Fibroblast of skin of left quadriceps (primary cell): ENCODE measurements around the gene TDRD10.

Experiments used
- DNase-seq, 2 experiments: peaks; one replicate each; pipeline ENCODE4 v3.0.0-alpha.2; 2013; ENCODE audit warnings: low read depth in 2 of 2

Gene TDRD10, protein sequence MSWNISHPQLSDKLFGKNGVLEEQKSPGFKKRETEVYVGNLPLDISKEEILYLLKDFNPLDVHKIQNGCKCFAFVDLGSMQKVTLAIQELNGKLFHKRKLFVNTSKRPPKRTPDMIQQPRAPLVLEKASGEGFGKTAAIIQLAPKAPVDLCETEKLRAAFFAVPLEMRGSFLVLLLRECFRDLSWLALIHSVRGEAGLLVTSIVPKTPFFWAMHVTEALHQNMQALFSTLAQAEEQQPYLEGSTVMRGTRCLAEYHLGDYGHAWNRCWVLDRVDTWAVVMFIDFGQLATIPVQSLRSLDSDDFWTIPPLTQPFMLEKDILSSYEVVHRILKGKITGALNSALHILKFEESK

GRCh38 chr1:154502066-154502743 is at the start of gene TDRD10, which contains the start of gene SHE:
Gene TDRD10, plus strand, starts transcription at chr1:154502219. Its CDS starts 4,685 bp downstream, at chr1:154506904.
Gene SHE, minus strand, starts transcription at chr1:154502412. Its CDS starts 386 bp downstream, at chr1:154502026.
- no peak for DNase-seq

DNA sequence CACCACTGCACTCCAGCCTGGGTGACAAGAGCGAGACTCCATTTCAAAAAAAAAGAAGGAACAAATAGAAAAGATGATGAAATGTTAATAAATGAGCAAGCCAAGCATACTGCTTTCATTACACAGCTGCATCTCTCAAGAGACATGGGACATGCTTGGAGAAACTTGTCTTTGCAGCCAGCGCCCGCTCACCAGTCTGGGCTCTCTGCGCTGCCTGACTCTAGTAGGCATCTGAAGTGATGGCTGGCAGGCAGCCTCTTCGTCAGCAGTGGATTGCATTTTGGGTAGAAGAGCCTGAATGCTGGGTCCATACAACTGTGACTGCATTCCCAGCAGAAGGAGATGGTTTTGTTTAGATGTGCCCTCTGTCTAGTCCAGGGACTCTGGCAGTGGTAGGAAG is 48.9 kb upstream of the TDRD10 start:
- DNase-seq: no peak

GRCh38 chr1:154453574-154454352 is 48.3 kb upstream of the TDRD10 start:
- DNase-seq: no peak

GRCh38 chr1:154454386-154455120 is 47.5 kb upstream of the TDRD10 start:
- no peak for DNase-seq

DNA sequence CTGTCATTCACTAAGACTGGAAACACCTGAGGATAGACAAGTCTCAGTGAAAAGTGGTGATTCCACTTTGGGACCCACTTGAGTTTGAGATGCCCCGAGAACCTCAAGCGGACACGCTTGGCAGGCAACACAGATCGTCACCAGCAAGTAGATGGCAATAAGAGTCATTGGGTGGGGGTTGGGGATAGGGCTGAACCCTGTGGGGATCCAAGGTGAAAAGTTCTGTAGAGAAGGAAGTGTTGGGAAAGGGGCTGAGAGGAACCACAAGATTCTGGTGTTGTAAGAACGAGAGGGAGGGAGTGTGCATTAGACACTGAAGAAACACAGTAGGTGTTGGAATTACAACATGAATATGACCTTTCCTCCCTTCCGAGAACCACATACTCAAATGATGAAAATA is 45.4 kb upstream of the TDRD10 start:
- no peak for DNase-seq

DNA sequence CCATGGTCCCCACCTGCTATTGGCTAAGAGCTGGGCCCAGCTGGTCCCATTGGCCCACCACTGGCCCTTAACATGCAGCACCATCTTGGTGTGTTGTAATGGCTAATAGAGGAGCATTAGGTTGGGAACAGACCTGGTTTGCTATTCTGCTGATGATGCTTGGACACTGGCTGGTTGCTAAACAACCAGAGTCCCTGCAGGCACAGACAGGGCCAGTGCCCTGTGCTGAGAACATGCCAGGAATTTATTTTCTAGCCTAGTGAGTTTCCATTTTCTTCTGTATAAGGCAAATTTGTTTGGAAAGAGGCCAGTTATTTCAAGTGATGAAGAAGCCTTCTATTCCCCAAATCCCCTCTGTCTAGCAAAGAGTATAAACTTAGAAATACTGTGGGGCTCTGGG is 42.9 kb upstream of the TDRD10 start:
- DNase-seq: no peak

DNA sequence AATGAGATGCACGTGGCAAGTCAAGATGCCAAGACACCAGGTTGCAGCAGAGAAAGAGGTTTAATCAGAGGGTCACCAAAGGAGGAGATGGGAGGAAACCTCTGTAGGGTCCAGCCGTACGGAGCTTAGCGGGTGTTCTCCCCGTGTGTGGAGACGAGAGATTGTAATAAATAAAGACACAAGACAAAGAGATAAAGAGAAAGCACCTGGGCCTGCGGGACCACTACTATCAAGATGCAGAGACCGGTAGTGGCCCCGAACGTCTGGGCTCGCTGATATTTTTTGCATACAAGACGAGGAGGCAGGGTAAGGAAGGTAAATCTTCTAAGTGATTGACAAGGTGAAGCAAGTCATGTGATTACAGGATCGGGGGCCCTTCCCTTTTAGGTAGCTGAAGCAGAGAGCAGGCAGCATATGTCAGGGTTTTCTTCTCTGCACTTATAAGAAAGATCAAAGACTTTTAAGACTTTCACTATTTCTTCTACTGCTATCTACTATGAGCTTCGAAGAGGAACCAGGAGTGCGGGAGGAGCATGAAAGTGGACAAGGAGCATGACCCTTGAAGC is 41.2 kb upstream of the TDRD10 start:
- no peak for DNase-seq

GRCh38 chr1:154463512-154463990 is 38.5 kb upstream of the TDRD10 start:
- no peak for DNase-seq

GRCh38 chr1:154465621-154466195 is 36.3 kb upstream of the TDRD10 start:
- no peak for DNase-seq

DNA sequence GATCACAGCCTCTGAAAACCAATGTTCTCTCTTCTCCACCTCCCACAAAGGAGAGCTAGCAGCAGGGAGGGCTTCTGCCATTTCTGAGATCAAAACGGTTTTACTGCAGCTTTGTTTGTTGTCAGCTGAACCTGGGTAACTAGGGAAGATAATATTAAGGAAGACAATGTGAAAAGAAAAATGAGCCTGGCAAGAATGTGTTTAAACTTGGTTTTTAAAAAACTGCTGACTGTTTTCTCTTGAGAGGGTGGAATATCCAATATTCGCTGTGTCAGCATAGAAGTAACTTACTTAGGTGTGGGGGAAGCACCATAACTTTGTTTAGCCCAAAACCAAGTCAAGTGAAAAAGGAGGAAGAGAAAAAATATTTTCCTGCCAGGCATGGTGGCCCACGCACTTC is 35.8 kb upstream of the TDRD10 start:
- no peak for DNase-seq

DNA sequence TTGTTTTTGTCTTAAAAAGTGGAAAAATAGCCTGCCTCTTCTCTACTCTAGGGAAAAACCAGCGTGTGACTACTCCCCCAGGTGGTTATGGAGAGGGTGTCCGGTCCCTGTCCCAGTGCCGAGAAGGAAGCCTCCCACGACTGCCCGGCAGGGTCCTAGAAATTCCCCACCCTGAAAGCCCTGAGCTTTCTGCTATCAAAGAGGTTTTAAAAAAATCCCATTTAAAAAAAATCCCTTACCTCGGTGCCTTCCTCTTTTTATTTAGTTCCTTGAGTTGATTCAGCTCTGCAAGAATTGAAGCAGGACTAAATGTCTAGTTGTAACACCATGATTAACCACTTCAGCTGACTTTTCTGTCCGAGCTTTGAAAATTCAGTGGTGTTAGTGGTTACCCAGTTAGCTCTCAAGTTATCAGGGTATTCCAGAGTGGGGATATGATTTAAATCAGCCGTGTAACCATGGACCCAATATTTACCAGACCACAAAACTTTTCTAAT is 35.0 kb upstream of the TDRD10 start:
- DNase-seq: no peak

DNA sequence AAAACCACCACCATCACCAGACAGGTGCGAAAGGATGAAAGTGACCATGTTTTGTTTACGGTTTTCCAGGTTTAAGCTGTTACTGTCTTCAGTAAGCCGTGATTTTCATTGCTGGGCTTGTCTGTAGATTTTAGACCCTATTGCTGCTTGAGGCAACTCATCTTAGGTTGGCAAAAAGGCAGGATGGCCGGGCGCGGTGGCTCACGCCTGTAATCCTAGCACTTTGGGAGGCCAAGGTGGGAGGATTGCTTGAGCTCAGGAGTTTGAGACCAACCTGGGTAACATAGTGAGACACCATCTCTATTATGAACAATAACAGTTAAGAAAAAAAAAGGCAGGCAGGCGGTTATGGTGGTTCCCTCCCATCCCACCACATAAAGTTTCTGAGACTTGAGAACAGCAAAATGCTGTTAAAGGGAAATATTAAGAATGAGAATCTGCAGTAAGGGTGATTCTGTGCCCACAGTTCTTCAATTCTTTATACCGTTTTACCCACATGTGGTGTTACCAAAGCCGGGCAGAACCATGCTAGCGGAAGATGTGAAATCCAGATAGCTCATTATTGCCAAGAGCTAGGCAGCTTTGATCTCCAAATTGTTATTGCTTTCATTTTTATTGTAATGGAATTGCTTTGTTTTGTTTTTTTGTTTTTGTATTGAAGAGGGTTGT is 34.5 kb upstream of the TDRD10 start:
- no peak for DNase-seq

DNA sequence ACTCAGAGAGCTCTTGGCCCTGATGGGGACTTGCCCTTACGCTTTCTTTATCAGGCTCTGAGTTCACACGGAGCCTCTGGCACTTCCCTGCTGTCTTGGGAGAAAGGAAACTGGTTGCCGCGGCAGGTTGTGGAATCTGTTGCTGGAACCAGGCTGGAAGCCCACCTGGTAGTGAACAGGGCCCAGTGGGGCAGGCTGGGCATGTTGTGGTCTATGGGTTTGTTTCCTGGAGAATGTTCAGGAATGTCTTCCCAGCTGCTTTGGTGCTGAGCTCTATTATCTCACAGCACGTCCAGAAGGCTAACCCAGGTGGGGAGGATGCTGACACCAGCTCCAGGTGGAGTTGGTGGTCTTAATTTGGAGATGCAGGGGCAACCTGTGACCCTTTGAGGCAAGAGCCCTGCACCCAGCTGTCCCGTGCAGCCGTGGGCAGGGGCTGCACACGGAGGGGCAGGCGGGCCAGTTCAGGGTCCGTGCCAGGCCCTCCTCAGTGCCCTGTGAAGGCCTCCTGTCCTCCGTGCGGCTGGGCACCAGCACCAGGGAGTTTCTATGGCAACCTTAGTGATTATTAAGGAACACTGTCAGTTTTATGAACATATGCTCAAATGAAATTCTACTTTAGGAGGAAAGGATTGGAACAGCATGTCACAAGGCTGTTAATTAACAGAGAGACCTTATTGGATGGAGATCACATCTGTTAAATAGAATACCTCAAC is 33.3 kb upstream of the TDRD10 start:
- no peak for DNase-seq

GRCh38 chr1:154469844-154470560 is 32.0 kb upstream of the TDRD10 start:
- DNase-seq: no peak

DNA sequence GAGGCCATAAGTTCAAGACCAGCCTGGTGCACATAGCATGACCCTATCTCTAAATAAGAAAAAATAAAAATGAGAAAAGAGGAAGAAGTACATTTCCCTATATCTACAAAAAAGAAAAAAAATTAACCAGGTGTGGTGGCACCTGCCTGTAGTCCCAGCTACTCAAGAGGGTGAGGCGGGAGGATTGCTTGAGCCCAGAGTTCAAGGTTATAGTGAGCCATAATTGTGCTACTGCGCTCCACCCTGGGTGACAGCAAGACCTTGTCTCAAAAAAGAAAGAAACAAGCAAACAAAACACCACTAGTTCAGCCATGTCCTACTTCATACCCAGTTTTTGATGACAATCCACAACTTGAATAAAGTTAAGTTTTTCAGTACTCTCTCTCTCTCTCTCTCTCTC is 30.7 kb upstream of the TDRD10 start:
- DNase-seq: no peak

GRCh38 chr1:154474802-154475201 is 27.2 kb upstream of the TDRD10 start:
- DNase-seq: peak; percentile 75 to 81

GRCh38 chr1:154476791-154477190 is 25.2 kb upstream of the TDRD10 start:
- DNase-seq: no peak

GRCh38 chr1:154478013-154478412 is 24.0 kb upstream of the TDRD10 start:
- DNase-seq: no peak

GRCh38 chr1:154478639-154479038 is 23.4 kb upstream of the TDRD10 start:
- DNase-seq: peak in 1 of 2 experiments; percentile 9
